HG02588 (cell line): ENCODE data around the gene FAM184B.

Source experiments
- ATAC-seq: cut with Tn5 transposase; IDR thresholded peaks from one replicate; pipeline ENCODE4 v1.9.1; 2021; ENCODE audit warnings: mild to moderate bottlenecking, moderate library complexity; ENCODE audit not compliant: unreplicated experiment

FAM184B gene

DNA sequence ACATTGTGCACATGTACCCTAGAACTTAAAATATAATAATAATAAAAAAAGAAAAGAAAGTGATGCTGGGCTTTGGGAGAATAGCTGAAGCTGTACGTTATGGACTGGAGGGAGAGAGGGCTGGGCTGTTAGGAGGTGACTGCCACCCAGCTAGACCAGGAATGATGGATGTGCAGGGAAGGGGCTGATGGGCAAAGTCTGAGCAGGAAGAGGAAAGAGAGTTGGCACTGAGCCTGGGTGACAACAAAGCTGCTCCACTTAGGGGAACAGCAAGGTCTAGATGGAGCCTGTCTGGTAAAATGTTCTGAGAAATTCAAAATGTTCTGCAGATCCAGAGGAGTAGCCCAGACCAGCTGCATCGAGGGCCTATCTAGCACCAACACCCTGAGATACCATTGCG, 134.7 kb downstream of the FAM184B start:
- no peak for ATAC-seq

DNA sequence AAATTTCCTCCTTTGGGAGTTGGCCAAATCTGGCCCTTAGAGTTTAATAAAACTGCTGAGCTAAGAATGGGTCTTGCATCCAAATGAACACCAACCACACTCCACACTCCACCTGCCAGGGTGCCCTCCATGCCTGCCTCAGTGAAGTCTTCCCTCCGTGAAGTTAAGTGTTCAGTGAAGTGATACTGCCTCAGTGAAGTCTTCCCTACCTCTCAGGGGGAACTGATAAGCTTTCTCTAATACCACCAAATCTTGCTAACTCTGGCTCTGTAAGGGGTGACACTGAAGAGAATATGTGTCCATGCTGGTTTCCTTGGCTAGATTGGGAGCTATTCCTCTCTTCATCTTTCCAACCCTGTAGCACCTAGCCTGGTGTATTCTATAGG, 139.0 kb downstream of the FAM184B start:
- no peak for ATAC-seq

DNA sequence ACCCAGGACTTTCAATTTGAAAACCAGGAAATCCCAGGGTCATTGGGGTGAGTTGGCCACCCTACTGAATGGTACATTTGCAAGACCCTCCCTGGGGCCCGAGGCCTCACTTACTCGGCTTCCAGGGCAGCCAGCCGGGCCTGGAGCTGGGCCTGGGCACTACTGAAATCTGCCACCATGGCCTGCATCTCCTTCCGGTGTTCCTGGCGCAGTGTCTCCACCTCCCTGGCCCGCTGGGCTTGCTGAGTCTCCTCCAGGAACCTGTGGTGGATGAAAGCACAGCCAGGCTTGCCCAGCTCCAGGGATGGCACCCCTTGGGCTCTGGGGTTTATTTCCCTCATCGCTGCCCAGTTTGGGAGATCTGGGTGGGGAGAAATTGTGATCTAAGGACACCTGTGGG, 142.3 kb downstream of the FAM184B start:
- ATAC-seq: no peak

DNA sequence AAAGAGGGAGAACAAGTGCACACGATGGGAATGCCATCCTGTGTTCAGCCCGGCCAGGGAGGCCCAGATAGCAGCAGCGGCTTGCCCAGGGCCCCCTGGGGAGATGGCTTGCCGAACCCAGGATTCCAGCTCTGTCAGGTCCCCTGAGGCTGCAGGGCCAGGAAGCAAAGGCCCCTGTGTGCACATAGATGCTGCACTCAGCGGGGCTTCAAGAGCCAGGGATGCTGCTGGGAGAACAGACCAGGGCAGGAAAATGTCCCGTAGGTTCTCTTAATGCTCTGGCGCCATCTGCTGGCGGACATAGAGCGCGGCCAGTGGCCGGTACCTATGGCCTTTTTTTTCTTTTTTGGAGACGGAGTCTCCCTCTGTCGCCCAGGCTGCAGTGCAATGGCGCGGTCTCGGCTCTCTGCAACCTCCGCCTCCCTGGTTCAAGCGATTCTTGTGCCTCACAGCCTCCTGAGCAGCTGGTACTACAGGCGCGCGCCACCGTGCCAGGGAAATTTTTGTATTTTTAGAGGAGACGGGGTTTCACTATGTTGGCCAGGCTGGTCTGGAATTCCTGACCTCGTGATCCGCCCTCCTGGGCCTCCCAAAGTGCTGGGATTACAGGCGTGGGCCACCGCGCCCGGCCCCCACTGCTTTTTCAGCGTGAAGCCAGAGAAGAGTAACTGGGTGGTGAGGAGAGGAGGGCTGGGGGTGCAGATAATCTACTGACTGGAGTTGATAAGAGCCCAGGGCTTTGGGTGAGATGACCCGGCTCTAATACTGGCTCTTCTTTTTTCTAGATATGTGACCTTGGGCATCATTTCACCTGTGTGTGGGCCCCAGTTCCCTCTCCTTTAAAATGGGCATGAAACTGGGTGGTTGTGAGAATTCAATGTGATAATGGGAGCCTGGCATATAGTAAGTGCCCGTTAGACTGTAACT, 144.5 kb downstream of the FAM184B start:
- peak; percentile 82 for ATAC-seq

DNA sequence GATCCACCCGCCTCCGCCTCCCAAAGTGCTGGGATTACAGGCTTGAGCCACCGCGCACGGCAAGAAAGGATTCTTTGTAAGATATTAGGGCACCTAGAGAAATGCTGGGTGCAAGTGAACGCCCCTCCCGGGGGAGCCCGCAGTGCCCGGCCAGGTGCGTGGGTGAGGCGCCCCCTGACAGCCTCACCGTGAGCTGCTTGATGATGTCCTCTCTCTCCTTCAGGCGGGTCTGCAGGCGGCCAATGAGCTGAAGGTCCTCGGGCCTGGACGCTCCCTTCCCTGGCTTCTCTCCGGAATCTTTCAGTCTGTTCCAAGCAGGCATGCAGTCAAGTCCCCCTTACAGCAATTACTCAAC, 145.1 kb downstream of the FAM184B start:
- ATAC-seq: peak; percentile 6

DNA sequence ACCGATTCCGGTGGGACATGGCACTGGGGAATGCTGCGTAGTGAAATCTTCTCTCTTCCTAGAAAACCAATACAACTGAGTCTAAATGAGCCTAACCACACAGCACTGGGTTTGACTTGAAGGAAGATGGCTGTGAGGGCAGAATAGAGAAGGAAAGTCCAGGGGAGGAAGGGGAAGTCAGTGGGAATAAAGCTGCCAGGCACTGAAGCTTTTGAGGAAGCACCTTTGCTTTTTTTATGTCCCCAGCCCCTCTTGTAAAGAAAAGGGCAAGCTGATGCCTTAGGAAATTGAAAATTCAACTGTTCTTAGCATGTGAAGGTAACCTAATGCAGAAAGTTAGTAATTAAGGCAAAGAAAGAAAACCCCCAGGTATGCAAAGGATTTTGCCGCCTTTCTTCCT, 146.4 kb downstream of the FAM184B start:
- ATAC-seq: no peak

DNA sequence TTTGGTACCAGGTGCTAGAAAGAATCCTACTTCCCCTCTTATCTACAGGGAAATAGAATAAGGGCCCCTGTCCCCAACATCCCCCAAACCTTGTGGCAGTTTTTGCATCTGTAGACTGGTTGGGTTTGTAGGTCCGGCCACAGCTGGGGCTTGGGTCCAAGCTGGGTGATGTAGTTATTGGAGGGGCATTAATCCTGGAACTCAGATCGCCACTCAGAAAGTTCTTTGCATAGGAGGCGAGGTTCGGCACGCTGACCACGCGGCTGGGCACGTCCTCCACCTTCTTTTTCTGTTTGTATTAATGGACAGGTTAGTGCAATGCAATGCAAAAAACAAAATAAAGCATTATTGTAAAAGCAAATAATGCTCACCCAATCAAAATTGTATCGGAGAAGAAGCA, 147.8 kb downstream of the FAM184B start:
- no peak for ATAC-seq

DNA sequence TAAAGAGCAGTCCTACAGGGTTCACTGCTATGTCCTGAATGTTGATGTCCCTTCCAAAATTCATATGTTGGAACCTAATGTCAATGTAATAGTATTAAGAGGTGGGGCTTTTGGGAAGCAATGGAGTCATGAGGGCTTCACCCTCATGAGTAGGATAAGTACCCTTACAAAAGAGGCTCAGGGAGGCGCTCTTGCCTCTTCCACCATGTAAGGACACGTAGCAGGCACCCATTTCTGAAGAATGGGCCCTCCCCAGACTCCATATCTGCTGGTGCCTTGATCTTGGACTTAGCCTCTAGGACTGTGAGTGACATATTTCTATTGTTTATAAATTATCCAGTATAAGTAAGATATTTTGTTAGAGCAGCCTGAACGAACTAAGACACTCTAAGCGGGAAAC, 151.2 kb downstream of the FAM184B start:
- no peak for ATAC-seq

DNA sequence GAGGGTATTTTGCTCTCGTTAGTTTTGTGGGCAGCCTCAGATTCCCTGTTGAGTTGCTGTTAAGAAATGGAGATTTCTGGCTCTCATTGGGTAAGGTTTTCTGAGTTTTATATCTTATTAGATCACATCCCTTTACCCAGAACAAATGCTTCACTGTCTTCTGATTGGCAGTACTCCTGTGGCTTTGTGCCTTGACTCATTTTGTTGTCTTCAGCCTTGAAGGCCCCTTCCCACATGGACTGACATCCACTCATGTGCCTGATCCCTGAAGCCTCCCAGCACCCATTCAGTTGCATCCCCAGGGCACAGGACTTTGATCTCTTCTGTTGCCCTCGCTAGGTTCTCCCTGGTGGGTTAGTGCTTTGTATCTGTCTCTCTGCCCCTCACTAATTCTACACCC, 156.6 kb downstream of the FAM184B start:
- no peak for ATAC-seq

DNA sequence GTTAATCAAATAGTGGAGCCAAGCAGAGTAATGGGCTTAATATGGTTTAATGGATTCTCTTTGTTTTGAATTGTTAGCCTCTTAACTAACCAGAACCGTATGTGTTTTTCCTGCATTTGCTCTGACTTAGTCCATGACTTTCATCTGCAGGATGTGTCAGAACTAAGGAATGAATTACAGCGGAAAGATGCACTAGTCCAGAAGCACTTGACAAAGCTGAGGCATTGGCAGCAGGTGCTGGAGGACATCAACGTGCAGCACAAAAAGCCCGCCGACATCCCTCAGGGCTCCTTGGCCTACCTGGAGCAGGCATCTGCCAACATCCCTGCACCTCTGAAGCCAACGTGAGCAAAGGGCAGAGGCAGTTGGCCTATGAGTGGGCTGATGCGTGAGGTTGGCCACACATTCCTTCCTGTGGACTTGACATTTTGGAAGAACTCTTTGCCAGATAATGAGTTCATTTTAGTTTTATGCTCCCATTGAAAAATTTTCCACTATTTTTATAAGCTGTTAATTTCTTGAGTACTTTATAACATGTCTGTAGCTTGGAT, 157.9 kb downstream of the FAM184B start:
- no peak for ATAC-seq

DNA sequence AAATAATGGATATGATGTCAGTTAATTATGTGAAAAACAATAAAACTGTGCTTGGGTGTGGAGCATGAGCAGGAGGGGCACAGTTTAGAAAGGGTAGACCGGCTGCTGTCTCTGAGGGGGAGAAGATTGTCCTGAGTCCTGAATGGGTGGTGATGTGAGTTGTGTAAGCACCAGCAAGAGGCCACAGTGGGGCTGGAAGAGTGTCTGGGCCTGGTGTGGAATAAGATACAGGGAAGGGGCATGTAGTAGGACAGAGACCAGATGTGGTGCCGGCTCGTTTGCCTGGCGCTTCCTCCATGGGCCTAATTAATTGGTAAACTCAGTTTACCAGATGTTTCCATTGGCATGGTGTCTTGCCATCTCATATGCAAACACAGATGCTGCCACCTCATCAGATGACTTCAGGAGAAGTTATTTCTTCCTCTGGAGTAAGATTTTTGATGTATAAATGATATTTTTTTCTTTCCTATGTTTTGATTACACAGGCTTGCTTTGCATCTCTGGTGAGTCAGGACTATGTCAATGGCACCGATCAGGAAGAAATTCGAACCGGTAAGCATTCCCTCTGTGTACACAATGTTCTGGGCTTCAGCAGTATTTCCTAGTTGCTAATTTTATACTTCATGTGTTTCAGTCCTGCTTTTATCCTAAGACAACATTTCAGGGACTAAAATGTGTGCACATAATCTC, 161.9 kb downstream of the FAM184B start:
- no peak for ATAC-seq

DNA sequence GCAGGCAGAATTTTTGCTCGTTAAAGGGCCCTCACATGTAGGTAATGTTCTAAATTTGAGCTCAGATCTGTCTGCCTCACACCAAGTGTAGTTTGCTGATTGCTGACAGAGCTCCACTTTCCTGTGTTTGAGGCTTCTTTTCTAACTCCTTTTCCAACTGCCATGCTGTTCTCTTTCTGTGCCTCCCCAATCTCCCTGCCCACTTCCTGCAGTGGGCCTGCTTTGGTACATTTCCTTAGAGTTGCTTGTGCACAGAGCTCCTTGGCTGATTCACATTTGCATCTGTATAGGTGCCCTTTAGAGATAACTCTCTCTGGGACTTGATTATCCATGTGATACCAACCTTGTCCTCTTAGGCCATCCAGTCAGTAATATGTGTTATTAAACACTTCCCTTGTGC, 162.5 kb downstream of the FAM184B start:
- no peak for ATAC-seq

DNA sequence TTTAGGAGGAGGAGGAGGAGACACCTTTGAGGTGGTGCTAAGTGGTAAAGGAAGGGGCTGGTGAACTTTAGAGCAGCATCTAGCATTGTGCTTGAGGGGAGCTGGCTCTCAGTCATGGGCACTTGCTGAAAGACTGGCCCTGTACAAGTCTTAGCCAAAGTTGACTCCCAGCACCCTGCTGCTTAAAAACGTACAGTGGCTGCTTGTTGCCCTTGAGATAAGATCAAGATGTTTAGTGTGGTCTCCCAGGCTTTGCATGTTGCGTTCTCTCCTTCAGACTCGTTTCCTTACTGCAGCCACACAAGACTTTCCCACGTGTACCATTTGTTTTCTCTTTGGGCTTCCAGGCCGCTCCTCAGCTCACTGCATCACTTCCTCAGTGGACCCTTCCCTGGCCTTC, 165.1 kb downstream of the FAM184B start:
- no peak for ATAC-seq

DNA sequence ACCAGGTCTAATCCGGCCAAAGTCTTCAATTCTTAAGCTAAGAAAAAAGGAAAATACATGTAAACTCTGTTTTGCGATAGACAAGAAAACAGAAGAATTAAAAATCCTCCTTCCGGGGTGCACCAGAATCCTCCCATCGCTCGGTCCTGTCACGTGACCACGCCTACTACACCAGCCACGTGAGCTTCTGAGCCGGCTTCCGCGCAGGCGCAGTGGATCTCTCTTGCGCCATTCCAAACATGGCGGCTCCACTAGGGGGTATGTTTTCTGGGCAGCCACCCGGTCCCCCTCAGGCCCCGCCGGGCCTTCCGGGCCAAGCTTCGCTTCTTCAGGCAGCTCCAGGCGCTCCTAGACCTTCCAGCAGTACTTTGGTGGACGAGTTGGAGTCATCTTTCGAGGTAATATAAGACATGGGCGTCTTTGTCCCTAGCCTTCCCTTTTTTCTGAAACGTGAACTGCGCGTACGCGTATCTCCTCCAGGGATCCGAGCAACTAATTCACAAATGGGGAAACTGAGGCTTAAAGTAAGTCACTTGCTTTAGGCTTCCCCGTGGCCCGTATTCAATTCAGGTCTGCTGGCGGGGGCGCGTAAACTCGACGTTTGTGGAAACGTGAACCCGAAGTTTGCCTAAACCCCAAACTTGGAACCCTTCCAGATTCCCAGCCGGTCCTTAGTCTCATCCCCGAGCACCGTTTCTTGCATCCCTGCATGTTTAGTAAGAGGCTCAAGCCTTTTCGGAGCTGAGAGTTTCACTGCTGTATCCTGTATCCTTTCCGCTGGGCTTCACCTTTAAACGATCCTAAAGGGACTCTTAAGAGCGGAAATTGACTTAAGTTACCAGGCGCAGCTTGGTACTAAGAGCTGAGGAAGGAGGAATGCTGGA, 166.8 kb downstream of the FAM184B start, which contains the start of gene MED28:
Gene MED28 (plus strand): TSS at position 226 of the 884 bp plus-strand sequence. CDS start 14 bp downstream, at position 240.
- ATAC-seq: peak; percentile 86

DNA sequence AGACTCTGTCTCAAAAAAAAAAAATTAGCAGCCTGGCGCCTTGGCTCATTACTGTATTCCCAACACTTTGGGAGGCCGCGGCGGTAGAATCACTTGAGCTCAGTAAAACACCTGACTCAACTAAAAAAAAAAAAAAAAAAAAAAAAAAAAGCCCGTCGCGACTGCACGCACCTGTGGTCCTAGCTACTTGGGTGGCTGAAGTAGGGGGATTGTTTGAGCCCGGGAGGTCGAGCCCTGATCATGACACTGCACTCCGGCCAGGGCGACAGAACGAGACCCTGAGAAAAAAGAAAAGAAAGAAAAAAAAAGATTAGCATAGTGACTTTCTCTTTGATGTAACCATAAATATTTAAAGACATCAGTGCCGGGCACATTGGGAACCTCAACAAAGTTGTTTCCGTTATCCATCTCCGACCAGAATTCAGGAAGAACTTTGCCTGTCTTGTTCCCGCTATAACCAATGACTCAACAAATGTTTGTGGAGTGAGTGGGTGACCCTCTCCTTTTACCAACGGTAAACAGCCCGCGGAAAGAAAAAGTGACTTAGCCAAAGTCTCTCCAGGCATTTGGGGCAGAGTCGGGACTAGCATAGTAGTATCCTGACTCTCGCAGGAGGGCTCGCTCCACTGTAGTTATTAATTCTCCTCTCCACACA, 167.5 kb downstream of the FAM184B start:
- ATAC-seq: peak; percentile 48

DNA sequence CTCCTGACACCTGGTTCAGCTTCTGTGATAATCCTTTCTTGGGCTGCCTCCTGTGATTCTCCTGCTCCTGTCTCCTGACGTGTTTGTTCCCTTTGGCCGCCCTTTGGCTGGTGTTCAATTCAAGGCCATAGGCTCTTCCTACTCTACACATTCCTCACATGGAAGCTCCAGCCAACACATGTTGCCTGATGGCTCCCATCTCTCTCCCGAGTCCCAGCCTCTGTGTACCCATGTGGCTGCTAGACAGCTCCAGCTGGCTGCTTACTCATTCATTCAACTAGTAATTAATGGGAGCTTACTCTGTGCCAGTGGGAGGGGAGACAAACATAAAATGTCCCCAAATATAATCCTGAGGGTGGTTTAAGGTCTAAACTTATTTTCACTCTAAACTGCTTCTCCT, 176.2 kb downstream of the FAM184B start:
- no peak for ATAC-seq

DNA sequence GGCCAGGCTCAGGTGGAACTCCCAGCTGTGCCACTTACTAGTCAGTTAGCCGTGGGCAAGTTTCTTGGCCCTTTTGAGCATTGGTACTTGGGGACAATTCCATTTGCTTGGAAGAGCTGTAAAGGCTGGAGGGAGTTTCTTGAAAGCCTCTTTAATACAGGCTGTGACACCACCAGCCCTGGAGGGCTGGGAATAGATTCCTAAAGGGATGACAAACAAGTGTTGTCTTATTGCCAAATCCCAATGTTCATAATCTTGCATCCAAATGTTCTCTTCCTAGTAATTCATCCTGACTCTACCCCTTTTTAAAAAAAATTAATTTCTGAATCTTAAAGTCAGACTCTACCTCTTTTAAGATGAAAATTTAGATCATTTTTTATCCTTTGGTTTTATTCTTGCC, 181.6 kb downstream of the FAM184B start:
- no peak for ATAC-seq

DNA sequence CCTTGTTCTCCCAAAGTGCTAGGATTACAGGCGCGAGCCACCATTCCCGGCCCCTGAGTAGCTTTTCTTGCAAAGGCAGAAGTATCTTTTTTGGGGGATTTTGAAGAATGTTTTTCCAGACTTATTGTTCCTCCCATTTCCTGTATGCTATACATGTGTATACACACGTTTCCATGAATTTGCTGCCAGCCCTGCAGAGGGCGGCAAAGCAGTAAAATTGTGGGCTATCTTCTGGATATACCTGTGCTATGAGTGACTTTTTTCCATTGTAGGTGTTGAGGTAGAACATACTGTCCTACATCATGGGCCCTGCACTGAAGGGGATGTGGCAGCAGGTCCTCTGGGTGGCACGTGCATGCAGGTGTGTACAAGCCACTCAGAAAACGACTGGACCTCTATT, 183.9 kb downstream of the FAM184B start:
- no peak for ATAC-seq

DNA sequence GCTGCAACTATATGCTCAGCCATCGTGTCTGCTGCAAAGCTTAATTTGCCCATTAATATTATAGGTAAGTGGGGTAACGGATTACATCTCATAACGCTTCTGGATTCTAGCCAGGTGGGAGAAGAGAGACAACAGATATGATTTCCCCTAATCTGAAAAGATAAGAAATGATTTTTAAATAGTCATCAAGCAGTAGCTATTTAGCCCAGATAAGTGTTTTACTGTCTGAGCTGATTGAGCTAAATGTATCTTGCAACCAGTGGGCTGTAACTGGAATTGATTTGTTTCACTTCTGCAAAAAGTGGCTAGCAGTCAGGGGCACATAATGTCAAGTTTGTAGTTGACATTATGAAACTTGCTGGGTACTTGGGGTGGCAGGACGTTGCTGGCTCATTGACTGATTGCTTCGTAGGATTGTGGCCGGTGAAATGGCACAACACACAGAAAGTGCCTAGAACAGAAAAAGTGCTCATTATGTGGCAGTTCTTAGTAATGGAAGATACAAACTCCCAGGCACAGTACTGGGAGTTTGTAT, 185.9 kb downstream of the FAM184B start:
- ATAC-seq: peak; percentile 89

DNA sequence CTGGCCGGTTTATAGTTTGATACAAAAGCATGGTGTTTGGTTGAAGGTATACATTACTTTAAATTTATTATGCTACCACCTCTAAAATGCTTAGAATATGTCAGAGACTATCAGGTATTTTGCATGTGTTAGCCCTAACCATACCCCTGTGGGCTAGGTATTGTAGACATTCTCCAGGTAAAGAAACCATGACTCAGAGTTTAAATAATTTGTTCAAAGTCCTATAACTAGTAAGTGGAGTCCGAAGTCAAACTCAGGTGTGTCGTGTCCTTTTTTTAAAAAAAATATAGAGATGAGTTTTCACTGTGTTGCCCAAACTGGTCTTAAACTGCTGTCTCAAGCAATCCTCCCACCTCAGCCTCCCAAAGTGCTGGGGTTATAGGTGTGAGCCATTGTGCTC, 192.1 kb downstream of the FAM184B start:
- no peak for ATAC-seq
